Astrocyte (in vitro differentiated cells and primary cell): ENCODE results near the gene TARBP2. TPM values are rescaled to one million over a fixed set of nuclear protein-coding genes. Genes with fewer than 3 reads are reported as not detected.

Source experiments
- DNase-seq: peaks from one replicate; pipeline ENCODE4 v3.0.0-alpha.2; 2010; ENCODE audit warnings: low read depth
- FAIRE-seq: peaks from 2 replicates; lab custom pipeline; 2011; peaks lifted over from hg19 to GRCh38; lab: Jason Lieb, UNC
- H2AFZ ChIP-seq: 2 replicates; pipeline ENCODE4 v1.6.0; 2012; ENCODE audit warnings: low read depth, low read length, inconsistent platforms
- H3K27ac ChIP-seq: 2 replicates; pipeline ENCODE4 v1.5.1; 2011; ENCODE audit warnings: low read depth, low read length, inconsistent platforms
- H3K27me3 ChIP-seq: 2 replicates; pipeline ENCODE4 v1.6.0; 2011; ENCODE audit warnings: low read length, inconsistent platforms; ENCODE audit not compliant: insufficient read depth
- H3K36me3 ChIP-seq: 2 replicates; pipeline ENCODE4 v1.5.1; 2011; ENCODE audit warnings: low read length, inconsistent platforms; ENCODE audit not compliant: insufficient read depth
- H3K4me1 ChIP-seq: 2 replicates; pipeline ENCODE4 v1.5.1; 2011; ENCODE audit warnings: low read length, inconsistent platforms; ENCODE audit not compliant: insufficient read depth
- H3K4me2 ChIP-seq: 2 replicates; pipeline ENCODE4 v1.6.0; 2012; ENCODE audit warnings: low read length, inconsistent platforms
- H3K4me3 ChIP-seq: 2 replicates; pipeline ENCODE4 v1.5.1; 2011; ENCODE audit warnings: low read depth, mild to moderate bottlenecking, low read length, inconsistent platforms; ENCODE audit not compliant: insufficient read depth
- H3K79me2 ChIP-seq: 2 replicates; pipeline ENCODE4 v1.6.0; 2012; ENCODE audit warnings: mild to moderate bottlenecking, low read length, inconsistent platforms; ENCODE audit not compliant: insufficient read depth
- H3K9ac ChIP-seq: 2 replicates; pipeline ENCODE4 v1.6.0; 2012; ENCODE audit warnings: mild to moderate bottlenecking, low read length, inconsistent platforms
- H3K9me3 ChIP-seq: 2 replicates; pipeline ENCODE4 v1.5.1; 2012; ENCODE audit warnings: low read depth, mild to moderate bottlenecking, low read length, inconsistent platforms; ENCODE audit not compliant: insufficient read depth
- H4K20me1 ChIP-seq: 2 replicates; pipeline ENCODE4 v1.6.0; 2012; ENCODE audit warnings: low read length, inconsistent platforms; ENCODE audit not compliant: insufficient read depth
- H3K27ac Mint-ChIP-seq: one replicate; pipeline ENCODE4 v1.8.0; 2021; ENCODE audit warnings: mild to moderate bottlenecking, mixed read lengths; ENCODE audit not compliant: unreplicated experiment
- H3K27me3 Mint-ChIP-seq: one replicate; pipeline ENCODE4 v1.8.0; 2021; ENCODE audit warnings: low read depth, mixed read lengths; ENCODE audit not compliant: unreplicated experiment
- H3K36me3 Mint-ChIP-seq: one replicate; pipeline ENCODE4 v1.8.0; 2021; ENCODE audit warnings: low read depth, mixed read lengths; ENCODE audit not compliant: unreplicated experiment
- H3K4me1 Mint-ChIP-seq: one replicate; pipeline ENCODE4 v1.8.0; 2021; ENCODE audit warnings: low read depth, mixed read lengths; ENCODE audit not compliant: unreplicated experiment
- H3K4me3 Mint-ChIP-seq: one replicate; pipeline ENCODE4 v1.8.0; 2021; ENCODE audit warnings: mild to moderate bottlenecking, moderate library complexity, mixed read lengths; ENCODE audit not compliant: unreplicated experiment
- H3K9me3 Mint-ChIP-seq: one replicate; pipeline ENCODE4 v1.8.0; 2021; ENCODE audit warnings: mild to moderate bottlenecking, mixed read lengths; ENCODE audit not compliant: unreplicated experiment
- EZH2 ChIP-seq: IDR thresholded peaks from 2 replicates; pipeline ENCODE4 v1.6.1; 2012; ENCODE audit warnings: mild to moderate bottlenecking, low read length, inconsistent platforms; ENCODE audit not compliant: insufficient read depth
- total RNA-seq: library from RNA; stranded (reverse); gene quantifications from 2 replicates; pipeline ENCODE4 v1.2.1, GENCODE V29; 2021
- TF ChIP-seq, protein P1 (sequence below): IDR thresholded peaks from 2 replicates; pipeline ENCODE4 v1.5.1; 2011; ENCODE audit warnings: low read depth, mild to moderate bottlenecking, inconsistent platforms, low read length, moderate library complexity; ENCODE audit not compliant: insufficient read depth

The TARBP2 gene
- total RNA-seq, 1 donor from 2014 or later: 51.1 TPM

DNA sequence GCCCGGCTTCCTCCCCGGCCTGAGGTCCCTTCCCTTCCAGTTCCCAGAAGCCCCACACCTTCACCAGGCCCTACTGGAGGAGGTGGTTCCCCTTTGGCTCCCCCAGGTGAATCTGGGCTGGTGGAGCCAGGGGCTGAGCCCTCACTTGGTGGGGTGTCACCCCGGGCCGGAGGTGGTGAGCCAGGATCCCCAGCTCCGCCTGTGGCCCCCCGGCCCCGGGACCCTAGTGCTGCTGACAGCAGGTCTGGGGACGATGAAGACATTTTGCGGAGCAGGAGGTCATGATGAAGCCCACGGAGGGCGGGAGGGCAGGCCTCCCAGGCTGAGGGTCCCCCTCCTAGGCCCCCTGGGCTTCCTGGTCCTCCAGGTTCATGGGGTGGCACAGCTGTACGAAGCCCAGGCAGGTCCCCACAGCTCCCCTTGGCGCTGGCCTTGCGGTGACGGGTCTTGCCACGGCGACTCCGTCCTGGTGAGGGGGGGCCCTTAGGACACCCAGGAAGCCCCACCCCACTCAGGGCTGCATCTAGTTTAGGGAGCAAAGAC lies 18.4 kb upstream of the TARBP2 start:
- no peak overlapping the region for H3K27ac Mint-ChIP-seq
- Histone ChIP-seq H3K27ac (no peak overlapping the region), H4K20me1 (peaks cover 87% of the 10 kb centered on the region), H3K79me2 (peaks cover 22% of the 10 kb centered on the region), H3K9ac (no peak overlapping the region), H3K4me3 (no peak overlapping the region), H3K36me3 (peaks cover 46% of the 10 kb centered on the region), H3K4me1 (peaks cover 20% of the 10 kb centered on the region), H2AFZ (no peak overlapping the region), H3K9me3 (no peaks in the 10 kb centered on the region), H3K27me3 (no peaks in the 10 kb centered on the region), H3K4me2 (no peak overlapping the region)
- no peak overlapping the region for H3K4me3 Mint-ChIP-seq
- no peaks in the 10 kb centered on the region for H3K9me3 Mint-ChIP-seq
- FAIRE-seq: no peak
- no peak for DNase-seq
- no peaks in the 10 kb centered on the region for H3K27me3 Mint-ChIP-seq
- H3K36me3 Mint-ChIP-seq: peaks cover 22% of the 10 kb centered on the region
- peaks cover 29% of the 10 kb centered on the region for H3K4me1 Mint-ChIP-seq
- TF ChIP-seq, protein P1, sequence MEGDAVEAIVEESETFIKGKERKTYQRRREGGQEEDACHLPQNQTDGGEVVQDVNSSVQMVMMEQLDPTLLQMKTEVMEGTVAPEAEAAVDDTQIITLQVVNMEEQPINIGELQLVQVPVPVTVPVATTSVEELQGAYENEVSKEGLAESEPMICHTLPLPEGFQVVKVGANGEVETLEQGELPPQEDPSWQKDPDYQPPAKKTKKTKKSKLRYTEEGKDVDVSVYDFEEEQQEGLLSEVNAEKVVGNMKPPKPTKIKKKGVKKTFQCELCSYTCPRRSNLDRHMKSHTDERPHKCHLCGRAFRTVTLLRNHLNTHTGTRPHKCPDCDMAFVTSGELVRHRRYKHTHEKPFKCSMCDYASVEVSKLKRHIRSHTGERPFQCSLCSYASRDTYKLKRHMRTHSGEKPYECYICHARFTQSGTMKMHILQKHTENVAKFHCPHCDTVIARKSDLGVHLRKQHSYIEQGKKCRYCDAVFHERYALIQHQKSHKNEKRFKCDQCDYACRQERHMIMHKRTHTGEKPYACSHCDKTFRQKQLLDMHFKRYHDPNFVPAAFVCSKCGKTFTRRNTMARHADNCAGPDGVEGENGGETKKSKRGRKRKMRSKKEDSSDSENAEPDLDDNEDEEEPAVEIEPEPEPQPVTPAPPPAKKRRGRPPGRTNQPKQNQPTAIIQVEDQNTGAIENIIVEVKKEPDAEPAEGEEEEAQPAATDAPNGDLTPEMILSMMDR: no peak
- no peak for TF ChIP-seq EZH2

- Histone ChIP-seq H3K27me3 (no peaks in the 10 kb centered on the region), H3K9ac (no peak overlapping the region), H3K27ac (no peak overlapping the region), H3K9me3 (no peaks in the 10 kb centered on the region), H4K20me1 (peaks cover 84% of the 10 kb centered on the region), H3K4me2 (no peak overlapping the region), H3K36me3 (peaks cover 42% of the 10 kb centered on the region), H3K79me2 (peaks cover 20% of the 10 kb centered on the region), H3K4me1 (peaks cover 20% of the 10 kb centered on the region), H2AFZ (no peak overlapping the region), H3K4me3 (no peak overlapping the region)
- FAIRE-seq (no peak), DNase-seq (no peak)
- peaks cover 28% of the 10 kb centered on the region for H3K4me1 Mint-ChIP-seq
- H3K9me3 Mint-ChIP-seq: no peaks in the 10 kb centered on the region
- no peaks in the 10 kb centered on the region for H3K27me3 Mint-ChIP-seq
- H3K27ac Mint-ChIP-seq: peak overlapping the region; percentile 58
- no peak overlapping the region for H3K4me3 Mint-ChIP-seq
- TF ChIP-seq EZH2: no peak
- TF ChIP-seq, protein P1: no peak
- peaks cover 24% of the 10 kb centered on the region for H3K36me3 Mint-ChIP-seq
These were observed 17.7 kb upstream of the TARBP2 start for GRCh38 chr12:53483225-53483978.

DNA sequence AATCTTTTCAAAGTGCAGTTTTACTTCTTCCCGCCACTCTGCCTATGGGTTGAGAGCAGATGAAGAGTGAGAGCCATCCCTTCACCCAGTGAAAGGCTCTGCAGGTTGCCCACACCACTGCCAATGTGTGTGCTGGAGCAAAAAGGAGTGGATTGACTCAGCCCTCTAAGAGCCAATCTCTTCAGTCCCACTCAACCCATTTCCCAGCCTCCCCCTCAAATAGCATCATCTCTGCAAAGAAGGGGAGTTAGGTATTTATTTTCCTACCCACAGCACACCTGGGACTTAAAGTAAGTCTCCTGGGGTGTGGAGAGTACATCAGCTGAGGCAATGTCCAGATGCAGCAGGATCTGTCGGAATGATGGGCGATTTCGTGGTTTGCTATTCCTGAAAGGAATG lies 17.1 kb upstream of the TARBP2 start:
- Histone ChIP-seq H2AFZ (no peak overlapping the region), H3K27ac (no peak overlapping the region), H3K36me3 (peaks cover 38% of the 10 kb centered on the region), H3K4me3 (no peak overlapping the region), H3K9me3 (no peaks in the 10 kb centered on the region), H3K79me2 (peaks cover 15% of the 10 kb centered on the region), H3K4me2 (no peak overlapping the region), H3K4me1 (peaks cover 20% of the 10 kb centered on the region), H3K27me3 (no peaks in the 10 kb centered on the region), H3K9ac (no peak overlapping the region), H4K20me1 (peaks cover 79% of the 10 kb centered on the region)
- peaks cover 24% of the 10 kb centered on the region for H3K36me3 Mint-ChIP-seq
- H3K4me3 Mint-ChIP-seq: no peak overlapping the region
- H3K27ac Mint-ChIP-seq: peak overlapping the region; percentile 58
- no peaks in the 10 kb centered on the region for H3K9me3 Mint-ChIP-seq
- H3K27me3 Mint-ChIP-seq: no peaks in the 10 kb centered on the region
- TF ChIP-seq, protein P1: no peak
- TF ChIP-seq EZH2: no peak
- H3K4me1 Mint-ChIP-seq: peaks cover 25% of the 10 kb centered on the region
- no peak for FAIRE-seq
- DNase-seq: no peak
